GM21737 (cell line): ENCODE results near the gene TP53BP2.

Experiments used
- ATAC-seq: cut with Tn5 transposase; IDR thresholded peaks from one replicate; pipeline ENCODE4 v1.9.1; 2021; ENCODE audit warnings: mild to moderate bottlenecking, moderate library complexity; ENCODE audit not compliant: unreplicated experiment

TP53BP2 gene

GRCh38 chr1:223802602-223803001, 43.1 kb downstream of the TP53BP2 start:
- no peak for ATAC-seq

DNA sequence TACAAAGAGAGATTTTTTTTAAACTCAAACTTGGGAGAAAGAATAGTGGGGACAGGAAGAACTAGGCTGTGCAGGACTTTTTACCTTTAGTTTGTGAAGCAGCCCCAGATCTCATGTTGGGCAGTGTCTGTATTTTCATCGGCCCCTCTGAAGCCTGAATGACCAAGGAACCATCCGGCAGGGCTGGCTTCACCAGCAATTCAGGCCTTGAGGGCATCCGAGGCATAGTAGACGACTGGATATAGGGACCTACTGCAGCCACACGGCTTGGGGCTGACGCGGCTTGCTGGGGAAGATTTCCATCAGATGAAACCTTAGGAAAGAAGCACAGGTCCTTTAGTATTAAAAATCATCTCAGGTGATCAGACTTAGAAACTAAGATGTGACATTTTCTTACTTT, 43.7 kb downstream of the TP53BP2 start:
- ATAC-seq = no peak

GRCh38 chr1:223796210-223796609, 49.5 kb downstream of the TP53BP2 start:
- no peak for ATAC-seq

- ATAC-seq = no peak
Measured at GRCh38 chr1:223794136-223794880, 51.4 kb downstream of the TP53BP2 start.

- no peak for ATAC-seq
Measured at GRCh38 chr1:223793716-223794115, 52.0 kb downstream of the TP53BP2 start.

DNA sequence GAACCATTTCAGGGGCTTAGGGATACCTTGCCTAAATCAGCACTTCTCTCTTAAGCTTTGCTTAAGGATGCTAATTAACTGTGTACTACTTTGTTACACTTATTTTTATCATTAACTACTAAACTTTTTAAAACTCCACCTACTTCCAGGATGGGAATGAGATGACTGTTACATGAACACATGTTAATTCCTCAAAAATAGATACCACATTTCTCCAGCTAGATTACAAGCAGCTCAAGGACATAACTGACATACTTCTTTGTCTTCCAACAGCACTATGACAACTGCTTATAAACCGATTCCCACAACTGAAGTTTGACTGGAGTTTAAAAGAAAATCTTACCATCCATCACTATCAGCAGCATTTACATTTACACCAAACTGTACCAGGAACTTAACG, 53.7 kb downstream of the TP53BP2 start:
- ATAC-seq = no peak

GRCh38 chr1:223788746-223789415, 56.9 kb downstream of the TP53BP2 start:
- ATAC-seq = no peak

GRCh38 chr1:223785808-223786207, 59.9 kb downstream of the TP53BP2 start:
- no peak for ATAC-seq

DNA sequence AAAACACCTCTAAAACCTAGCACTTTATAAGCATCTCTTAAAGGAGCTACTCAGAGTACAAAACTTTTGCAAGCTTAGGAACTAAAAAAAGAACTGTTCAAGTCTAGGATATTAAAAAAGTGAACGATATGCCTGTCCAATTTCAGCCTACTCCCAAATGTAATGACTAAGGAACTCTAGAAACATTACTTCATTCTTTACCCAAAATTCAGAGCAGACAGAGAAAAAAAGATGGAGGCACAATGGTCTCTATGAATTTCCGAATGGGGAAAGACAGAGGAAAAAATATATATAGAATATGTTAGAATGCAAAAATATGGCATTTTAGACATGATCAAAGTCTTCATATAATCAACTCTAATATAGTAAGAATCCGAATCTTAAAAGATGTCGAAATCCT, 61.2 kb downstream of the TP53BP2 start:
- no peak for ATAC-seq

DNA sequence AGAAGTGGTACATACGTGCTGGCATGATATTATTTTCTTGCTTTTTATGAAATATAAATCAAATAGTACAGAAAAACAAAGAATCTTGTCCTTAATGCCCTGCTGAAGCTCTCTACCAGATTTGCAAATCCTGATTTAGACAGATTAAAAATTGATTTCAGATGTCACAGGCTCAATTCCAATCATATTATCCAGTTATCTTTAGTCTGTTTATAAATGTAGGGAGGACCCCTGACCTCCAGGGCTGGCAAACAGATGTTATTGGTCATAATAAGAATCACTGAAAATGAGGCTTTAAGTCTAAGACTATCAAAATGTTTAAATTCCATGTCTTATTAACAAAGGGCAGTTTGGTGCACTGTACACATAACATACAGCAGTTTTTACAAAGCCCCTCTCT, 62.1 kb downstream of the TP53BP2 start:
- no peak for ATAC-seq

- no peak for ATAC-seq
Measured at GRCh38 chr1:223780949-223781348, 64.8 kb downstream of the TP53BP2 start.

DNA sequence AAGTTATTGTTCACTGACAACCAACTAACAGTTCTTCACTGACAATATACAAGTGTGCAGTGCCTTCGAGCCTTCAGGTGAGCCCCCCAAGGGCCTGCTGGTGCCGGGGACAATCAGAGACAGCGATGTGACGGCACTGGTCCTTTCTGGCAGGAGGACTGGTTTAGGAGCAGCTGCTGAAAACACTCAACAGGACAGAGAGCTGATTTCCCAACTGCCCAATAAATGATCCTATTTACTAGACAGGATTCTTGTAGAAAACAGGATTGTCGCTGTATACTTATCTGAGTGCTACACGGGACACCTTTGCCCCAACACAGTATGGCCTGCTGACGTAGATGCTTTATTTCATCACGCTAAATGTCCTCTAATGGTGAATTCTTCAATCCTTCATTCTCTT, 65.4 kb downstream of the TP53BP2 start:
- no peak for ATAC-seq

GRCh38 chr1:223776826-223777454, 68.8 kb downstream of the TP53BP2 start:
- ATAC-seq = no peak

GRCh38 chr1:223776075-223776814, 69.5 kb downstream of the TP53BP2 start:
- no peak for ATAC-seq

- no peak for ATAC-seq
Measured at GRCh38 chr1:223775711-223776074, 70.1 kb downstream of the TP53BP2 start.

GRCh38 chr1:223775054-223775453, 70.7 kb downstream of the TP53BP2 start:
- ATAC-seq = no peak

GRCh38 chr1:223774134-223774814, 71.5 kb downstream of the TP53BP2 start:
- ATAC-seq = no peak

GRCh38 chr1:223772771-223773160, 73.0 kb downstream of the TP53BP2 start:
- no peak for ATAC-seq

DNA sequence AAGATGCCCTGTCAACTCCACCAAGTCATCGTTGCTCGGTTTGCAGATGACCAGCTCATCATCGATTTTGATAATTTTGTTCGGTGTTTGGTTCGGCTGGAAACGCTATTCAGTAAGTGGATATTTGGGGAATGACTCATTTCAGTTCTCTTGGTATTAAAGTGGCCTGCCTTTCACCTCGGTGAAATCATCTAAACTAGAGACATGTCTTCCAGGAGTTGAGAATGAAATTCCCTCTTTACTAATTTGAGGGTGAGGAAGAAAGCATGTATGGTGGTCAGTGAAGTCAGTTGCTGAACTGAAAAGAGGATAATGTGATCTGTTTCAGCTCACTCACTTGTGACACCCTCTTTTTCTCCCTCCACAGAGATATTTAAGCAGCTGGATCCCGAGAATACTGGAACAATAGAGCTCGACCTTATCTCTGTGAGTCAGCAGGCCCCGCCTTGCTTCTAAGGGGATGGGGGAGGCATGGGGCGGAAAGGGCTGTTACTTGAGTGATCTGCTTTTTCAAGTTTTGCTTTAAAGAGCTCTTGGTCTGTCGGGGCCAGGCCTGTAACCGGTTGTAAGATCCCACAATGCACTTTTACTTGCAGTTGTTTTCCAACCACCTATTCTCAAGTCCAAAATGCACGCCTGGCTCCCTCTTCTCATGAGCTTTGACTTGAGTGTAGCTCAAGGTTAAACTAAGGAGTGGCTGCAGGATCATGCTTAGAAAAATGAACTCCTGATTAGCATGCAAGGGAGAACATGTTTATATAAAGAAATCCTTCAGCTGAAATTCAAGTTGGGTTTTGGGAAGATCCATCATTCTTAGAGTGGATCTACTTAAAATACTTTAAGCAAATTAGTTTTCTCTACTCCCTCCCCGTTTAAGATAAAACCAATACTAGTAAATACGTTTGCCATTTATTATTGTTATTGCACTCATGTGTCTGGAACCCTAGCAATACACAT, 73.7 kb downstream of the TP53BP2 start:
- ATAC-seq = no peak

DNA sequence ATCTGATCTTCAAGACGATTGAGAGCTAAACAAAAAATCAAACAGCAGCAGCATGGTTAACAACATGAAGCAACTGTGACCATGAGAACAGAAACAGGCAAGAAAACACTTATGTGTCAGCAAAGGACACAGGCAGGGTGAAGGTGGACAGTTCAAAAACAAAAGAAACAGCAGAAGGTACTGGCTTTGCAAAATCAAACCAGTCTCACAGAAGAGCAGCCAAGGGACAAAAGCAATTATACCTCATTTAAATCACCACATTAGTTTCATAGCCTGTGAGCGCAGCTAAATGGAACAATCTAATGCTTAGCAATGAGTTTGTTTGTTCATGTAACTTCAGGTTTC, 74.3 kb downstream of the TP53BP2 start:
- no peak for ATAC-seq
